Right ventricle myocardium inferior (tissue), 1 donor: ENCODE results near the gene MIDN. TPM values are rescaled to one million over a fixed set of nuclear protein-coding genes. Genes with fewer than 3 reads are reported as not detected.

ENCODE experiments used
- ATAC-seq: fragments of 200-7000 bp; cut with Tn5 transposase; one replicate; pipeline ENCODE4 v1.9.1; 2020; ENCODE audit warnings: mild to moderate bottlenecking, moderate library complexity
- DNase-seq: peaks from one replicate; pipeline ENCODE4 v3.0.0; 2021; ENCODE audit errors: missing footprints
- intact Hi-C: fragments of 100-400 bp; cut with DNase I; formaldehyde crosslinking; loops from one replicate; pipeline ENCODE4 v1.11.0; 2022
- total RNA-seq: library from RNA; stranded (reverse); fragmentation: NEBNext Ultra II Directional; extraction: Animal tissue kit (Norgen Biotek cat#: 25700); gene quantifications from one replicate; pipeline ENCODE4 v1.2.1, GENCODE V29; 2021
- donor health status: DM: no; HTN: yes; CAD: no; lungs with severe emphysema.

Gene MIDN
- total RNA-seq, 1 donor from 2014 or later, result 62.8 TPM

- peak; percentile 47 for ATAC-seq
- intact Hi-C loops, result no loop called here
- peak; percentile 97 for DNase-seq
Observed at GRCh38 chr19:1252821-1253513, 4.6 kb downstream of the MIDN start.

DNA sequence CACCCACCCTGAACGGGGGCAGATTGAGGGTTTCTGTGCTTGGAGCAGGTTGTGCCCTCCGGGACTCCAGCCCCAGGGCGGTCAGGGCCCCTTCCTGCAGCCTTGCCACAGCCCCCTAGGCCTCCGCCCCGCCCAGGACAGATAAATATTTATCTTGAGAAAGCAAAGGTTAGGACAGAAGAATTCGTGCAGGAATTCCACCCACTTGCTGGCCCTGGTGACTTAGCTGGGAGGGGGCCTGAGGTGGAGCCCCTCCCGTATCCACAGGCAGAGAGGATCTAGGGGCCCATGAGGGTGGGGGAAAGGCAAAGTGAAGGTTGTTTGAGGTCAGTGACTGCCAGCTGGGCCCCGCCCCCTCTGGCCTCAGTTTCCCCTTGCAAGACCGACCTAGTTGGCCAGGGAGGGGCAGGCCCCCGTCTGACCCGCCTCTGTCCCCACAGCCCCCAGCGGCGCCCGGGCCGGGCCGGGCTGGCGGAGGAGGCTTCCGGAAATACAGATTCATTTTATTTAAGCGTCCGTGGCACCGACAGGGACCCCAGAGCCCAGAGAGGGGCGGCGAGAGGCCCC, 5.2 kb downstream of the MIDN start:
- DNase-seq, result no peak

DNA sequence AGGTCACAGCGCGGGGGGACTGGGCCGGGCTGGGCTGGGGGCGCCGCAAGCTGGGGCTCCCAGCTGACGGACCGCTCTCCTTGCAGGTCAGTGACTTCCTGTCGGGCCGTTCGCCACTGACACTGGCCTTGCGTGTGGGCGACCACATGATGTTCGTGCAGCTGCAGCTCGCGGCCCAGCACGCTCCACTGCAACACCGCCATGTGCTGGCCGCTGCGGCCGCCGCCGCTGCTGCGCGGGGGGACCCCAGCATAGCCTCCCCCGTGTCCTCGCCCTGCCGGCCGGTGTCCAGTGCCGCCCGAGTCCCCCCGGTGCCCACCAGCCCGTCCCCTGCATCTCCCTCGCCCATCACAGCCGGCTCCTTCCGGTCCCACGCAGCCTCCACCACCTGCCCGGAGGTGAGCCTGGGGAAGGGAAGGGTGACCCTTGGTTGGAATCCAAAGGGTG, 5.7 kb downstream of the MIDN start:
- ATAC-seq (no peak), DNase-seq (no peak)
- intact Hi-C loops, result no loop called here

More for the DNA sequence above, 5.2 kb downstream of the MIDN start:
- no peak for ATAC-seq
- intact Hi-C loops, result no loop called here

GRCh38 chr19:1254530-1255185, 6.3 kb downstream of the MIDN start:
- ATAC-seq, result no peak
- intact Hi-C loops, result no loop called here
- DNase-seq, result no peak

GRCh38 chr19:1255186-1256161, 7.1 kb downstream of the MIDN start:
- intact Hi-C loops, result no loop called here
- DNase-seq (no peak), ATAC-seq (no peak)

- no peak for ATAC-seq
- DNase-seq, result no peak
- intact Hi-C loops, result no loop called here
Observed at GRCh38 chr19:1256646-1257474, 8.5 kb downstream of the MIDN start.

GRCh38 chr19:1257475-1258162, 9.2 kb downstream of the MIDN start:
- ATAC-seq (no peak), DNase-seq (no peak)
- intact Hi-C loops, result no loop called here

DNA sequence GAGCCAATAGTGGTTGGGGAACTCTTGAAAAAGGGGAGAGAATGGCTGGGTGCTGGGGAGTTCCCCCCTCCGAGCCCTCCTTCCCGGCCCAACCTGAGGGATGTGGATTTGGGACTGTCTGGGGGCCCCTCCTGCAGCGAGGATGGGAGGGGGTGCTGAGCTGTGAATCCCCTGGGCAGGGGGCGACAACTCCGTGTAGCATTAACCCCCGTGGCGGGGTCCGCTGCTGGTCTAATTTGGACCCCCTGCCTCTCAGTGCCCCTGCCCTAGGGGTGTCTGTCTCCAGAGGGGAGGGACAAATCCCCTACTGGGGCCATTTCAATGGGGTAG, 9.7 kb downstream of the MIDN start:
- intact Hi-C loops, result no loop called here
- no peak for ATAC-seq
- no peak for DNase-seq

DNA sequence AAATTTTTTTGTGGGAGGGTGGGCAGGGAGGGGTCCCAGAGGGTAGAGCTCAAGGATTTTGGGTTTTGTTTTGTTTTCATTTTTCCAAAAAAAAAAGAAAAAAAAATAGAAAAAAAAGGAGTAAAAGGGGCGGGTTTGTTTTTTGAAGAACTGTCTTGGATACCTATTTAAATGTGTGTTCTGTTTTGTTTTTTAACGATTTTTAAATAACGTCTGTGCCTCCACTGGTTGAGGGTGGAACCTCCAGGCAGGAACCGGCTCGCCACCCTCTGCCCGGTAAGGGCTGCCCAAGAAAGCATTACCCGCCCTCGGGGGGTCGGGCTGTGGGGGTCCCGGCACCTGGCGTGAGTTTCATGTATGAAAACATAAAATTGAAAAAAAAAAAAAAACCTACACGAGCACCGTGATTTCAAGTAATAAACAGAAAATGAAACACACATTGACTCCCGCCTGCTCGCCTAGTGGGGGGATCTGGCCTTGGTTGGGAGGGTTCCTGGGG, 10.4 kb downstream of the MIDN start:
- DNase-seq (no peak), ATAC-seq (no peak)
- intact Hi-C loops, result no loop called here

DNA sequence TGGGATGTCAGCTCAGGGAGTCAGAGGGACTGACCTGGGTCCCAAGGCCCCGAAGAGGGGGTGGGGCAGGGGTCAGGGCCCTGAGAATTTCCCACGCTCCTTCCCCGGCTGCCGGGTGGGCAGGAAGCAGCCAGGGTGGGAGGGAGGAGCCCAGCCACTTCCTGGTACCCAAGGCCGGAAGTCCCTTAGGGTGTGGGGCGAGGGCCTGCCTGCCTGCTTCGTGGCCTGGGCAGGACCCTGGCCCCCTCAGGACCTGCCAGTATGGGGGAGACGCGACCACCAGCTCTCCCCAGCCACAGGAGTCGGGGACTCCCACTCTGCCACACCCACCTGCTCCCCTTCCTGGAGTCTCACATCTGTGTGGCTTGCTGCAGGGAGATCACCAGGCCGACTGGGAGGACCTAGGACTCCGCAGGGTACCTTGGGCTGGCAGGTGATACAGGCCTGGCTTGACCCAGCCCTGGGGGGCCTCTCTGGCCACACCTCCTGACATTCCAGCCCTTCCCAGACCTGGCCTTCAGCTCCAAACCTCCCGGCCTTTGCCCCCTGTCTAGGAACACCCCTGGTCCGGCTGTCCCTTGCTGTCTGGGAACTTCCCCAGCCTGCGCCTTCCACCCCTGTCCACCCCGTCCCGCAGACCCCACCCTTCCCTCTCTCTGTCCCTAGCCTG, 11.0 kb downstream of the MIDN start:
- intact Hi-C loops, result no loop called here
- DNase-seq, result peak; percentile 91
- ATAC-seq, result peak; percentile 18

DNA sequence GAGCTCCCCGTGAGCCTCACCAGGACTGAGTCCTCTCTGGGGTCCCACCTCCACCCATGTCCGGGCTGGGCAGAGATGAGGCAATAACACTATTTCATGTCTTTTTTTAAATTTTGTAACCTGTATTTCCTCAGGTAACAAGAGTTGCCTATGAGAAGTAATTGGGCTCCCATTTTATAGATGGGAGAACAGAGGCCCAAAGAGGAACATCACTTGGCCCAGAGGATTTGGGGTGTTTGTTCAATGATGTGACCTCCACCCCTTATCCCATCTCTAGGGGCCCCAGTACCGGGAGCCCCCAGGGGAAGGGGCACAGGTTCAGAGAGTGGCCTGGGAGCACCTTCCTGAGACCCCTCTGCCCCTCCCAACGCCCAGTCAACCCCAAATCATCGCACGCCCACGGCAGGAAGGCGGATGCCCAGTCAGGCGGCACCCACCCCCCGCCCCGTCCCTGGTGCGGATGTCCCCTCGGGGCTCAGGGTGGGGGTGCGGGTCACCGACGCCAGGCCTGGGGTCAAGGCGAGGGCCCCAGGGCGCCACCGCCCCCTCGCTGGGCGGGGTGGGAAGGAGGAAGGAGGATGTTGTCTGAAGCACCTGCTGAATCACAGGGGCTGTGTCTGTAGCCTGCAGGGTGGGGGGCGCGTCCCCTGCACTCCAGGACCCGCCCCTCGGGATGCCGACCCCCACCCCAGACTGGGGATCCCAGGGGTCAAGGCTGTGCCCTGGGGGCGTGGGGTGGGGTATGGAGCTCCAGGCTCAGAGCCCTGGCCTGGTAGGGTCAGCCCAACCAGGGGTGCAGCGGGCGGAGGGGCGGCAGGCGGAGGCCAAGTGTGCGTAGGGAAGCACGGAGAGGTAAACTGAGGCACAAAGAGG, 11.7 kb downstream of the MIDN start:
- no peak for DNase-seq
- peak; percentile 0 for ATAC-seq
- intact Hi-C loops, result no loop called here

GRCh38 chr19:1260749-1261537, 12.6 kb downstream of the MIDN start:
- DNase-seq (peak; percentile 98), ATAC-seq (peak; percentile 87)
- intact Hi-C loops, result no loop called here

- DNase-seq (no peak), ATAC-seq (no peak)
- intact Hi-C loops, result no loop called here
Observed at GRCh38 chr19:1261538-1261797, 13.1 kb downstream of the MIDN start.

- peak; percentile 15 for ATAC-seq
- intact Hi-C loops, result no loop called here
- DNase-seq, result no peak
Observed at GRCh38 chr19:1261798-1262622, 13.6 kb downstream of the MIDN start.

DNA sequence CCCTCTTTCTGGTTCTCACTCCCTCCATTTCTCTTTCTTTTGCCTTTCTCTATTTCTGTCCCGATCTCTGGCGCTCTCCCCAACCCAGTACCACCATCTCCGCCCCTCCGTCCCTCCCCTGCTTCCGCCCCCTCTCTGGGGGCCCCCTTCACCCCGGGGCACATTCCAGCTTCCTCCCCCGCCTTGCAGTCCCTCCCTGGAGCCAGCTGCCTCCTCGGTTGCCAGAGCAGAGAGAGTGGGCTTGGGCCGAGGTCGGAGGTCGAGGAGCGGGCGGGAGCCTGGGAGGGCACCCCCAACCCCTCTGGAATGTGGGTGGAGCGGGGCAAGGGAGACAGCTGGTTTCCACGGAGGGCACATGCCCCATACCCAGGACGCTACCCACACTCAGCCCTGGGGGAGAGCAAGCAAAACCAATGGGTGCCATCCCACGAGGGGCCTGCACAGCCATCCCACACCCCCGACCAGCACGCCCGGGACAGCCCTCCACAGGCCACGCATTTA, 14.3 kb downstream of the MIDN start:
- intact Hi-C loops, result no loop called here
- ATAC-seq, result no peak
- no peak for DNase-seq
